Panc1 (cell line): ENCODE results near the gene AGBL4.

Experiments used
- CTCF ChIP-seq: fragments of 450-650 bp; IDR thresholded peaks from 2 replicates; pipeline ENCODE4 v1.5.1; 2017; ENCODE audit warnings: mild to moderate bottlenecking
- POLR2AphosphoS5 ChIP-seq: IDR thresholded peaks from 2 replicates; pipeline ENCODE4 v1.6.1; 2012; ENCODE audit warnings: mild to moderate bottlenecking, low read depth, low read length, moderate library complexity
- REST ChIP-seq, 2 experiments: IDR thresholded peaks; 2 replicates each; pipeline ENCODE4 v1.6.1; 2011 to 2012; ENCODE audit warnings: low read depth in 2 of 2, control low read depth in 1 of 2, low read length in 1 of 2, mild to moderate bottlenecking in 1 of 2, moderate library complexity in 1 of 2; ENCODE audit not compliant: insufficient read depth in 1 of 2
- SIN3A ChIP-seq: IDR thresholded peaks from 2 replicates; pipeline ENCODE4 v1.6.1; 2012; ENCODE audit warnings: low read depth, mild to moderate bottlenecking, low read length, moderate library complexity, borderline replicate concordance; ENCODE audit not compliant: insufficient read depth

- TF ChIP-seq CTCF: no peak
- TF ChIP-seq POLR2AphosphoS5: no peak
- TF ChIP-seq SIN3A: no peak
- no peak for TF ChIP-seq REST (IDR thresholded peaks at IDR 0.05; ENCODE audit: insufficient read depth in 1 of 2, low read depth in 2 of 2, low read length in 1 of 2)
Measured at GRCh38 chr1:48977273-48977672, 1046.5 kb downstream of the AGBL4 start.
